IPS DF 6.9 (cell line): ENCODE results near the gene RNF2.
A peak's percentile ranks its signal among the peaks of the same experiment; 100 is the strongest.

Source experiments
- DNase-seq: peaks from one replicate; pipeline ENCODE4 v3.0.0-alpha.2; 2013; ENCODE audit warnings: low read depth, low spot score
- H3K27ac ChIP-seq: one replicate; pipeline ENCODE4 v1.5.1; 2013; ENCODE audit warnings: low read length, control low read depth
- H3K27me3 ChIP-seq: 2 replicates; pipeline ENCODE4 v1.6.1; 2013; ENCODE audit warnings: mild to moderate bottlenecking, low read length; ENCODE audit not compliant: control insufficient read depth, insufficient read depth
- H3K36me3 ChIP-seq: 2 replicates; pipeline ENCODE4 v1.6.1; 2013; ENCODE audit warnings: low read length; ENCODE audit not compliant: control insufficient read depth, insufficient read depth
- H3K4me1 ChIP-seq: 2 replicates; pipeline ENCODE4 v1.6.1; 2013; ENCODE audit warnings: low read length; ENCODE audit not compliant: control insufficient read depth, insufficient read depth
- H3K4me3 ChIP-seq: 2 replicates; pipeline ENCODE4 v1.5.1; 2013; ENCODE audit warnings: mild to moderate bottlenecking, low read length
- H3K9me3 ChIP-seq: 2 replicates; pipeline ENCODE4 v1.6.1; 2013; ENCODE audit warnings: low read length, inconsistent platforms; ENCODE audit not compliant: control insufficient read depth, insufficient read depth
- WGBS: extraction: QIAGEN DNeasy Blood & Tissue Kit; methylation state at CpG from one replicate; pipeline ENCODE4 v1.1.7; 2013; ENCODE audit warnings: mixed read lengths, missing lambda C conversion rate; ENCODE audit not compliant: insufficient read length, insufficient coverage; 5-methylcytosine and 5-hydroxymethylcytosine counted together

RNF2 gene

GRCh38 chr1:185046668-185047067 lies 1.3 kb downstream of the RNF2 start:
- H3K36me3 ChIP-seq: no peaks in the 10 kb centered on the region

GRCh38 chr1:185049670-185050069 lies 4.3 kb downstream of the RNF2 start:
- Histone ChIP-seq H3K9me3 (no peaks in the 10 kb centered on the region), H3K27ac (no peak overlapping the region), H3K4me1 (peaks cover 1% of the 10 kb centered on the region), H3K36me3 (no peaks in the 10 kb centered on the region), H3K4me3 (no peak overlapping the region), H3K27me3 (peaks cover 1% of the 10 kb centered on the region; the same call in 1 of the 2 replicates)
- WGBS: 100% methylated on average over 1 of the region's 3 CpGs
- DNase-seq: no peak

More at GRCh38 chr1:185046668-185047067, 1.3 kb downstream of the RNF2 start:
- Histone ChIP-seq H3K27ac (no peak overlapping the region), H3K4me1 (no peaks in the 10 kb centered on the region; the same call in 1 of the 2 replicates), H3K4me3 (peak overlapping the region; percentile 78; the same call in 1 of the 2 replicates), H3K27me3 (peaks cover 4% of the 10 kb centered on the region; the same call in 1 of the 2 replicates), H3K9me3 (no peaks in the 10 kb centered on the region)
- no peak for DNase-seq
- no CpG with 5 or more reads among the region's 5 CpGs for WGBS

GRCh38 chr1:185050823-185051451 lies 5.6 kb downstream of the RNF2 start:
- no CpG with 5 or more reads among the region's 5 CpGs for WGBS
- H3K36me3 ChIP-seq: no peaks in the 10 kb centered on the region
- H3K4me3 ChIP-seq: no peak overlapping the region
- no peak overlapping the region for H3K27ac ChIP-seq
- H3K27me3 ChIP-seq: no peaks in the 10 kb centered on the region
- H3K9me3 ChIP-seq: no peaks in the 10 kb centered on the region
- no peak for DNase-seq
- peaks cover 1% of the 10 kb centered on the region for H3K4me1 ChIP-seq

GRCh38 chr1:185053204-185053603 lies 7.8 kb downstream of the RNF2 start:
- H3K27me3 ChIP-seq: no peaks in the 10 kb centered on the region
- peaks cover 1% of the 10 kb centered on the region; the same call in 1 of the 2 replicates for H3K4me1 ChIP-seq
- no peak overlapping the region for H3K4me3 ChIP-seq
- WGBS: no CpG with 5 or more reads among the region's 3 CpGs
- DNase-seq: no peak
- no peaks in the 10 kb centered on the region for H3K36me3 ChIP-seq
- no peak overlapping the region for H3K27ac ChIP-seq
- no peaks in the 10 kb centered on the region for H3K9me3 ChIP-seq

- WGBS: no CpG with 5 or more reads among the region's 31 CpGs
- no peak overlapping the region for H3K27ac ChIP-seq
- H3K4me1 ChIP-seq: peaks cover 1% of the 10 kb centered on the region; the same call in 1 of the 2 replicates
- no peaks in the 10 kb centered on the region for H3K9me3 ChIP-seq
- DNase-seq: no peak
- H3K27me3 ChIP-seq: no peaks in the 10 kb centered on the region
- H3K4me3 ChIP-seq: no peak overlapping the region
- no peaks in the 10 kb centered on the region for H3K36me3 ChIP-seq
Observed at GRCh38 chr1:185054365-185055060, 9.2 kb downstream of the RNF2 start.

- no CpG with 5 or more reads among the region's 2 CpGs for WGBS
- Histone ChIP-seq H3K27ac (no peak overlapping the region), H3K9me3 (no peaks in the 10 kb centered on the region), H3K4me1 (peaks cover 1% of the 10 kb centered on the region; the same call in 1 of the 2 replicates), H3K4me3 (no peak overlapping the region), H3K36me3 (no peaks in the 10 kb centered on the region), H3K27me3 (no peaks in the 10 kb centered on the region)
- DNase-seq: no peak
Observed at GRCh38 chr1:185058110-185058509, 12.8 kb downstream of the RNF2 start.

GRCh38 chr1:185058876-185059275 lies 13.5 kb downstream of the RNF2 start:
- Histone ChIP-seq H3K4me1 (peaks cover 1% of the 10 kb centered on the region; the same call in 1 of the 2 replicates), H3K27ac (no peak overlapping the region), H3K36me3 (no peaks in the 10 kb centered on the region), H3K27me3 (no peaks in the 10 kb centered on the region), H3K9me3 (no peaks in the 10 kb centered on the region), H3K4me3 (no peak overlapping the region)
- DNase-seq: no peak
- WGBS: no CpG with 5 or more reads among the region's 2 CpGs

- Histone ChIP-seq H3K27ac (no peak overlapping the region), H3K4me1 (no peaks in the 10 kb centered on the region; the same call in 1 of the 2 replicates), H3K9me3 (no peaks in the 10 kb centered on the region), H3K27me3 (no peaks in the 10 kb centered on the region), H3K36me3 (no peaks in the 10 kb centered on the region), H3K4me3 (no peak overlapping the region)
- WGBS: 100% methylated on average over 1 of the region's 2 CpGs
- DNase-seq: no peak
Observed at GRCh38 chr1:185059950-185060571, 14.7 kb downstream of the RNF2 start.

GRCh38 chr1:185062710-185063370 lies 17.5 kb downstream of the RNF2 start:
- H3K4me1 ChIP-seq: no peaks in the 10 kb centered on the region; the same call in 1 of the 2 replicates
- no CpG with 5 or more reads among the region's 1 CpG for WGBS
- H3K9me3 ChIP-seq: no peaks in the 10 kb centered on the region
- no peak overlapping the region for H3K4me3 ChIP-seq
- no peaks in the 10 kb centered on the region for H3K27me3 ChIP-seq
- no peak overlapping the region for H3K27ac ChIP-seq
- DNase-seq: no peak
- no peaks in the 10 kb centered on the region for H3K36me3 ChIP-seq

- Histone ChIP-seq H3K9me3 (no peaks in the 10 kb centered on the region), H3K4me3 (no peak overlapping the region), H3K27ac (no peak overlapping the region), H3K4me1 (no peaks in the 10 kb centered on the region; the same call in 1 of the 2 replicates), H3K36me3 (no peaks in the 10 kb centered on the region), H3K27me3 (no peaks in the 10 kb centered on the region)
- no peak for DNase-seq
- no CpG with 5 or more reads among the region's 2 CpGs for WGBS
Observed at GRCh38 chr1:185063719-185064118, 18.4 kb downstream of the RNF2 start.
